Measurements from ENCODE around the gene BBOF1. TPM values are rescaled to one million over a fixed set of nuclear protein-coding genes. Genes with fewer than 3 reads are reported as not detected.

BBOF1 gene
- total and polyA plus RNA-seq, 9 of the 15 experiments (the other 6 are each of a cell fraction or from before 2014, with no cell fraction given): 1.3 to 4.9 (median 4.2) TPM

GRCh38 chr14:74018586-74019407 is at the start of gene BBOF1, which contains the start of gene ENTPD5 (continued):
- TF ChIP-seq POLR2G (IDR thresholded peaks at IDR 0.05; ENCODE audit: low read depth, low read length) (peak; percentile 89), ZNF12 (CRISPR knock-in tag; IDR thresholded peaks at IDR 0.05) (0 out of 2 replicates have a peak, but pooled peaks have one; percentile 48), VEZF1 (CRISPR knock-in tag; IDR thresholded peaks at IDR 0.05) (peak; percentile 92), CHD1 (IDR thresholded peaks at IDR 0.05; ENCODE audit: low read length) (peak; percentile 67), ZNF639 (CRISPR knock-in tag; conservative IDR thresholded peaks at IDR 0.05 in 1 of 2, IDR thresholded peaks at IDR 0.05 in 1 of 2) (peak in 1 of 2 experiments; percentile 73; a peak in 2 of 4 replicates), ZBTB5 (IDR thresholded peaks at IDR 0.05) (no peak), FOS (IDR thresholded peaks at IDR 0.05; ENCODE audit: extremely low read depth, insufficient read length) (no peak), HSF4 (CRISPR knock-in tag; IDR thresholded peaks at IDR 0.05; ENCODE audit: borderline replicate concordance) (no peak), TAF1 (IDR thresholded peaks at IDR 0.05; ENCODE audit: control insufficient read depth, extremely low read depth, insufficient read depth, low read length, severe bottlenecking) (peak; percentile 82), ZBTB12 (CRISPR knock-in tag; IDR thresholded peaks at IDR 0.05) (peak; percentile 74), MAFF (IDR thresholded peaks at IDR 0.05; ENCODE audit: low read length) (no peak), YY1 (IDR thresholded peaks at IDR 0.05; ENCODE audit: borderline replicate concordance in 1 of 3, control insufficient read depth in 1 of 3, extremely low read depth in 1 of 3, insufficient read depth in 3 of 3, insufficient read length in 1 of 3, insufficient replicate concordance in 2 of 3, low read depth in 1 of 3, low read length in 2 of 3) (peak in 1 of 3 experiments; percentile 72), ARID3B (CRISPR knock-in tag; IDR thresholded peaks at IDR 0.05; ENCODE audit: borderline replicate concordance) (no peak), RB1 (IDR thresholded peaks at IDR 0.05; ENCODE audit: low read depth) (peak; percentile 94), CTBP1 (IDR thresholded peaks at IDR 0.05; ENCODE audit: borderline replicate concordance) (peak; percentile 75; the same call in 1 of the 2 replicates), ATF1 (CRISPR knock-in tag; IDR thresholded peaks at IDR 0.05) (peak; percentile 64; the same call in 1 of the 2 replicates), ATF1 (tag; IDR thresholded peaks at IDR 0.05) (peak; percentile 61), SRSF7 (optimal IDR thresholded peaks at IDR 0.05; ENCODE audit: low read depth, low read length) (no peak)

All from K562 (cell line).